OCI-LY3 (cell line): ENCODE results near the gene FREM1.

Experiments used
- H2AFZ ChIP-seq: fragments of 200-600, 300-600 bp; shearing (Covaris generic); 2 replicates; pipeline ENCODE4 v1.6.0; 2014; ENCODE audit warnings: antibody characterized with exemption, low read depth, low read length
- H3K27ac ChIP-seq: fragments of 200-600, 300-600 bp; sonication (generic); 2 replicates; pipeline ENCODE4 v1.5.1; 2014; ENCODE audit warnings: mild to moderate bottlenecking, low read length, moderate library complexity, mixed read lengths
- H3K27me3 ChIP-seq: fragments of 200-600, 300-600 bp; sonication (generic); 2 replicates; pipeline ENCODE4 v1.6.1; 2014; ENCODE audit warnings: low read depth, low read length, mixed read lengths
- H3K36me3 ChIP-seq: fragments of 200-600, 300-600 bp; sonication (generic); replicated peaks from 2 replicates; pipeline ENCODE3; 2014; ENCODE audit warnings: low read depth, low read length, mixed read lengths
- H3K4me1 ChIP-seq: fragments of 300-600, 200-600 bp; sonication (generic); 2 replicates; pipeline ENCODE4 v1.6.1; 2014; ENCODE audit warnings: low read length, mixed read lengths
- H3K4me2 ChIP-seq: fragments of 200-600, 300-600 bp; sonication (generic); 2 replicates; pipeline ENCODE4 v1.6.1; 2014; ENCODE audit warnings: low read length, mixed read lengths
- H3K4me3 ChIP-seq: fragments of 300-600, 200-600 bp; sonication (generic); 2 replicates; pipeline ENCODE4 v1.5.1; 2014; ENCODE audit warnings: antibody characterized with exemption, mild to moderate bottlenecking, low read length, moderate library complexity
- H3K79me2 ChIP-seq: fragments of 300-600, 200-600 bp; shearing (Covaris generic); 2 replicates; pipeline ENCODE4 v1.6.1; 2014; ENCODE audit warnings: mild to moderate bottlenecking, low read length, mixed read lengths
- H3K9ac ChIP-seq: fragments of 300-600, 200-600 bp; shearing (Covaris generic); 2 replicates; pipeline ENCODE4 v1.6.0; 2014; ENCODE audit warnings: mild to moderate bottlenecking, low read length, moderate library complexity
- H3K9me3 ChIP-seq: fragments of 200-600, 300-600 bp; shearing (Covaris generic); 2 replicates; pipeline ENCODE4 v1.6.1; 2014; ENCODE audit warnings: low read length, mixed read lengths; ENCODE audit not compliant: insufficient read depth
- H4K20me1 ChIP-seq: fragments of 200-600, 300-600 bp; sonication (generic); 2 replicates; pipeline ENCODE4 v1.6.1; 2016; ENCODE audit warnings: low read length, mixed read lengths; ENCODE audit not compliant: insufficient read depth
- EZH2phosphoT487 ChIP-seq: fragments of 200-600 bp; shearing (Covaris generic); IDR thresholded peaks from 2 replicates; pipeline ENCODE4 v1.6.1; 2018; ENCODE audit warnings: antibody characterized with exemption, mixed run types, low read depth
- TF ChIP-seq, protein P1 (sequence below): fragments of 200-600, 300-600 bp; sonication (generic); IDR thresholded peaks from 2 replicates; pipeline ENCODE4 v1.5.1; 2014; ENCODE audit warnings: antibody characterized with exemption, low read length, low read depth

The FREM1 gene

GRCh38 chr9:14866200-14866749 lies 44.0 kb downstream of the FREM1 start:
- Histone ChIP-seq H3K79me2 (no peaks in the 10 kb centered on the region), H3K4me2 (no peak overlapping the region), H3K9ac (no peak overlapping the region), H3K4me3 (no peak overlapping the region), H3K4me1 (no peaks in the 10 kb centered on the region), H3K36me3 (no peaks in the 10 kb centered on the region), H3K27ac (no peak overlapping the region), H3K9me3 (no peaks in the 10 kb centered on the region), H2AFZ (no peak overlapping the region), H4K20me1 (no peaks in the 10 kb centered on the region), H3K27me3 (no peaks in the 10 kb centered on the region)
- TF ChIP-seq, protein P1, sequence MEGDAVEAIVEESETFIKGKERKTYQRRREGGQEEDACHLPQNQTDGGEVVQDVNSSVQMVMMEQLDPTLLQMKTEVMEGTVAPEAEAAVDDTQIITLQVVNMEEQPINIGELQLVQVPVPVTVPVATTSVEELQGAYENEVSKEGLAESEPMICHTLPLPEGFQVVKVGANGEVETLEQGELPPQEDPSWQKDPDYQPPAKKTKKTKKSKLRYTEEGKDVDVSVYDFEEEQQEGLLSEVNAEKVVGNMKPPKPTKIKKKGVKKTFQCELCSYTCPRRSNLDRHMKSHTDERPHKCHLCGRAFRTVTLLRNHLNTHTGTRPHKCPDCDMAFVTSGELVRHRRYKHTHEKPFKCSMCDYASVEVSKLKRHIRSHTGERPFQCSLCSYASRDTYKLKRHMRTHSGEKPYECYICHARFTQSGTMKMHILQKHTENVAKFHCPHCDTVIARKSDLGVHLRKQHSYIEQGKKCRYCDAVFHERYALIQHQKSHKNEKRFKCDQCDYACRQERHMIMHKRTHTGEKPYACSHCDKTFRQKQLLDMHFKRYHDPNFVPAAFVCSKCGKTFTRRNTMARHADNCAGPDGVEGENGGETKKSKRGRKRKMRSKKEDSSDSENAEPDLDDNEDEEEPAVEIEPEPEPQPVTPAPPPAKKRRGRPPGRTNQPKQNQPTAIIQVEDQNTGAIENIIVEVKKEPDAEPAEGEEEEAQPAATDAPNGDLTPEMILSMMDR, result no peak
- TF ChIP-seq EZH2phosphoT487, result no peak

DNA sequence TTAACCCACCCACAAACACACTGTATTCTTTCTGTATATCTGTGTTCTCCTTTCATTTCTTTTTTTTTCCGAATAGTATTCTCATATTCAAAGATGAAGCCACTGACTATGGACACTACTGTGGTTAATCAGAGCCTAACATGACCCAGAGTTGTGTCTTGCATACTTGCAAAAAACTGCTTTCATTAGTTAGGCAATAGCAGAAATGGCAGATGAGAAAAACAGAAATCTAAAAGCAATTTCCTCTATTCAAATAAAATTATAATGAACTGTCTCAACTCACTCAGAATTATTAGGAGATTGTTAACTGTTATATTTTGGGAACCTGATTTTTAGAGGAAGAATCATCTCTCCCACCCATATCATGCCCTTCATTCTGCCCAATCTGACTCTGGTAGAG lies 45.9 kb downstream of the FREM1 start:
- no peak overlapping the region for H3K4me2 ChIP-seq
- no peaks in the 10 kb centered on the region for H3K79me2 ChIP-seq
- H3K9me3 ChIP-seq, result no peaks in the 10 kb centered on the region
- no peak for TF ChIP-seq EZH2phosphoT487
- TF ChIP-seq, protein P1, result no peak
- H3K27me3 ChIP-seq, result no peaks in the 10 kb centered on the region
- no peak overlapping the region for H2AFZ ChIP-seq
- H4K20me1 ChIP-seq, result no peaks in the 10 kb centered on the region
- no peaks in the 10 kb centered on the region for H3K4me1 ChIP-seq
- no peak overlapping the region for H3K9ac ChIP-seq
- no peak overlapping the region for H3K4me3 ChIP-seq
- no peak overlapping the region for H3K27ac ChIP-seq
- H3K36me3 ChIP-seq, result no peaks in the 10 kb centered on the region

GRCh38 chr9:14863402-14863801 lies 46.8 kb downstream of the FREM1 start:
- H2AFZ ChIP-seq, result no peak overlapping the region
- no peak overlapping the region for H3K9ac ChIP-seq
- no peaks in the 10 kb centered on the region for H3K27me3 ChIP-seq
- H3K4me1 ChIP-seq, result no peaks in the 10 kb centered on the region
- H3K36me3 ChIP-seq, result no peaks in the 10 kb centered on the region
- H3K4me3 ChIP-seq, result no peak overlapping the region
- no peaks in the 10 kb centered on the region for H3K9me3 ChIP-seq
- H4K20me1 ChIP-seq, result no peaks in the 10 kb centered on the region
- H3K79me2 ChIP-seq, result no peaks in the 10 kb centered on the region
- H3K4me2 ChIP-seq, result no peak overlapping the region
- TF ChIP-seq, protein P1, result no peak
- TF ChIP-seq EZH2phosphoT487, result no peak
- H3K27ac ChIP-seq, result no peak overlapping the region

DNA sequence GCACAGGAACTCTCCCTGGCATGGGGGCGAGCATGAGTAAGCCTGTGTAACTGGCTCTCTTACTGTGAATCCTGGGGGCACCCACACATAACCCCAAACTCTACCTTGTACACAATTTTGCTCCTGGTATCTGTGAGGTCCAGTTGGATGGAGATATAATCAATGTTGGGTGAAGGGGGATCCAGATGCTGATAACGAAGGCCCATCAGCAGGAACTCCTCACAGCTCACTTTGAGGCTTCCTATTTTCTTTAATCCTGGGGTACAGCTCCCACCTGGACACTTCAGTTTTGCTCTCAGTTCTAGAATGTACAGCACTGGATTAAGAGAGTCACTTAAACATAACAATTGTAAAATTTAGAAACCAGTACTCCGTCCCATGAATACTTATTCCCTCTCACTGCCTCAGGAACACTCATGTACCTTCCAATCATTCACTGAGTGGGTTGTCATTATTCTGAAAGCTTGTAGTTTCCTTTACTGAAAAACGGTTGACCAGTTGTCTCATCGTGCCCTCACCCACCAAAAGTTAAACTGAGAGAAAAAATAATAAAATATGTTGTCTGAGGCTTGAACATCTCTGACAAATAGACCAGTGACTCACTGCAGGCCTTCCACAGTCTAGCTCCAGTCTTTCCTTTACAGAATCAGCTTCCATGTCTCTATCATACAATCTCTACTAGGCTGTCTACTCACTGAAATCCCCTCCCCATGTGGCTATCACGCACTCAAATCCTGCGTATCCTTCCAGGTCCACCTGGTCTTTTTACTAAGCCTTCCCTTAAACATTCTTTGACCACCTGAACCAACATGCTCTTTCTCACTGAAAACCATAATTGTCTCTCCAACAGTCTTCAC lies 52.6 kb downstream of the FREM1 start:
- Histone ChIP-seq H3K36me3 (no peaks in the 10 kb centered on the region), H3K27me3 (peaks cover 8% of the 10 kb centered on the region; the same call in 1 of the 2 replicates), H3K4me3 (no peak overlapping the region), H3K27ac (no peak overlapping the region), H3K4me2 (no peak overlapping the region), H2AFZ (no peak overlapping the region), H3K9ac (no peak overlapping the region), H4K20me1 (no peaks in the 10 kb centered on the region), H3K9me3 (no peaks in the 10 kb centered on the region), H3K79me2 (no peaks in the 10 kb centered on the region), H3K4me1 (no peaks in the 10 kb centered on the region)
- TF ChIP-seq, protein P1, result no peak
- no peak for TF ChIP-seq EZH2phosphoT487
